HL-60 (cell line): Measurements from ENCODE around the gene DTX1.

Experiments
- DNase-seq, 2 experiments: peaks; one replicate each; pipeline ENCODE4 v3.0.0-alpha.2; 2010 to 2020; ENCODE audit warnings: low read depth in 1 of 2, low spot score in 1 of 2
- H3K27ac ChIP-seq: fragments of 250-450 bp; sonication (Bioruptor Pico); replicated peaks from 2 replicates; pipeline ENCODE4 v1.5.1; 2020; ENCODE audit warnings: mild to moderate bottlenecking, moderate library complexity
- H3K27me3 ChIP-seq: fragments of 250-450 bp; sonication (Bioruptor Pico); 2 replicates; pipeline ENCODE4 v1.5.1; 2021; ENCODE audit warnings: mild to moderate bottlenecking, moderate library complexity; ENCODE audit not compliant: insufficient read depth, poor library complexity, severe bottlenecking
- H3K4me3 ChIP-seq: replicated peaks from 2 replicates; pipeline ENCODE4 v1.5.1; 2011; ENCODE audit warnings: mild to moderate bottlenecking, control low read depth, low read length; ENCODE audit not compliant: insufficient read depth
- CTCF ChIP-seq: IDR thresholded peaks from one replicate; pipeline ENCODE4 v1.5.1; 2011; ENCODE audit warnings: low read length, control low read depth, inconsistent platforms; ENCODE audit not compliant: insufficient read depth
- GABPA ChIP-seq: IDR thresholded peaks from 2 replicates; pipeline ENCODE4 v1.6.1; 2012; ENCODE audit warnings: low read depth
- POLR2AphosphoS5 ChIP-seq: IDR thresholded peaks from 2 replicates; pipeline ENCODE4 v1.6.1; 2012; ENCODE audit warnings: low read depth
- REST ChIP-seq: IDR thresholded peaks from 2 replicates; pipeline ENCODE4 v1.6.1; 2012; ENCODE audit warnings: low read depth; ENCODE audit not compliant: insufficient replicate concordance
- SPI1 ChIP-seq: IDR thresholded peaks from 2 replicates; pipeline ENCODE4 v1.6.1; 2012; ENCODE audit warnings: low read depth, mild to moderate bottlenecking, borderline replicate concordance

DTX1 gene

GRCh38 chr12:113075137-113075683 is 18.7 kb downstream of the DTX1 start:
- peaks cover 25% of the 10 kb centered on the region for H3K27me3 ChIP-seq
- H3K4me3 ChIP-seq: no peak overlapping the region
- no peak for TF ChIP-seq SPI1
- TF ChIP-seq POLR2AphosphoS5: no peak
- no peak for TF ChIP-seq CTCF
- TF ChIP-seq GABPA: no peak
- no peak for TF ChIP-seq REST
- DNase-seq: no peak
- no peak overlapping the region for H3K27ac ChIP-seq

- TF ChIP-seq GABPA (no peak), SPI1 (no peak), REST (no peak), POLR2AphosphoS5 (no peak), CTCF (no peak)
Measured at GRCh38 chr12:113077057-113077858, 20.7 kb downstream of the DTX1 start.

GRCh38 chr12:113077859-113078255 is 21.3 kb downstream of the DTX1 start:
- Histone ChIP-seq H3K27ac (no peak overlapping the region), H3K27me3 (peaks cover 25% of the 10 kb centered on the region), H3K4me3 (no peak overlapping the region)
- no peak for DNase-seq
- TF ChIP-seq SPI1 (no peak), REST (no peak), GABPA (no peak), POLR2AphosphoS5 (no peak), CTCF (no peak)

More at GRCh38 chr12:113077057-113077858, 20.7 kb downstream of the DTX1 start:
- Histone ChIP-seq H3K4me3 (no peak overlapping the region), H3K27ac (no peak overlapping the region), H3K27me3 (peaks cover 25% of the 10 kb centered on the region)
- no peak for DNase-seq
